GM18511 (cell line): ENCODE results near the gene CD200R1.
"Not testable (repeated sequence)": the region's sequence is repeated elsewhere in the genome, so short reads cannot be mapped to it uniquely, and the experiment has no call there.

Experiments used
- ATAC-seq: cut with Tn5 transposase; IDR thresholded peaks from one replicate; pipeline ENCODE4 v1.9.1; 2021; ENCODE audit warnings: mild to moderate bottlenecking, moderate library complexity; ENCODE audit not compliant: unreplicated experiment

Gene CD200R1

GRCh38 chr3:112976001-112976400 is 1.1 kb upstream of the CD200R1 start:
- ATAC-seq, result no peak

GRCh38 chr3:112974178-112974517 is 755 bp downstream of the CD200R1 start:
- ATAC-seq, result peak; percentile 28

DNA sequence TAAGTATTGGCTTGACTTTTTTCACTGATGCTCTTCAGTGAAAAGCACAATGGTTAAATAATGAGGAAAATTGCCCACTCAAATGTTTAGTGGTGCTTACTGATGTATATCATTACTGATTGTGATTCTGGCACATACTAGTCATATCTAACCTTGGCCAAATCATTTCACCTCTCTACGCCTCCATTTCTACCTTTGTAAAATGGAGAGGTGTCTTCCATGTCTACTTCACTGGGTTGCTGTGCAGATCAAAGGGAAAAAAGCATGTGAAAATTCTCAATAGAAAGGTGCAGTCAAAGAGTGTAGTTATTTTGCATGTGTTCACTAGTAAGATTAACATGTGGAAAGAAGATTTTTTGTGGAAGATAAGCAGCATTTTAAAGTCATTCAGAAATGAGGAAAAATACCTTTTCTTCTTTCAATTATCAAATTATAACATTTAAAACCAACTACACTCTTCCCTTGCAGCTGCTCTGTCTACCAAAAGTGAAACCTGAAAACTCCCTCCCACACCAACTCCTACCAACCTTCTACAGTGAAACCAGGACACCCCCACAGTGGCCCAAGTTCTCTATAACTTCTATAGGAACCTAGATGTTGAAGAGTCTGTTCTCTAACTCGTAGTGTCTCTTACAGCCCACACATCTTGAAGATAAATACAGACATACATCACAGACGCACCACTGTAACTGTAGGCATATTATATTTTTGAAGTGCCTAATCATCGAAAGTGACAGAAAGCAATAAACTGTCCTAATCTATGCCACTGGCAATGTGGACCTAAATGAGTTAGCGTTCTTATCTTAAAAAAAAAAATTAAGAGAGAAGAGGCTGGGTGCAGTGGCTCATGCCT is 1.4 kb downstream of the CD200R1 start:
- peak; percentile 94 for ATAC-seq

GRCh38 chr3:112972158-112972557 is 2.7 kb downstream of the CD200R1 start:
- no peak for ATAC-seq

GRCh38 chr3:112967828-112968227 is 7.1 kb downstream of the CD200R1 start:
- ATAC-seq, result no peak

GRCh38 chr3:112967425-112967824 is 7.5 kb downstream of the CD200R1 start:
- no peak for ATAC-seq

DNA sequence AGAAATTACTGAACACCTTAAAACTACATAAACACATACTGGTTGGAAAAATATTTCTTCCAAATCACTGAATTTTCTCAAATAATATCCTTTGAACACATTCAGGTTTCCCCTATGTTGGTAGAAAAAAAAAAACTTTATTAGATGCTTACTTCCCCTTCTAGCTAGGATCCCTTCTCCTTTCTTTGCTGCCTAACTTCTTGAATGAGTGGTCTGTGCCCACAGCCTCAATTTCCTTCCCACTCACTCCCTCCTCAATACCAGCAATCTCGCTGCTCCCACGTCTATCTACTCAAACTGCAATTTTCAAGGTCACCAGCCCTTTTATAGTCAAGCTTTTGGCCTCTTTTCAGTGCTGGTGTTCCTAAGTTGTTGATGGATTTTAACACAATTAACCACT is 8.3 kb downstream of the CD200R1 start:
- ATAC-seq, result no peak

GRCh38 chr3:112965656-112966055 is 9.2 kb downstream of the CD200R1 start:
- ATAC-seq, result no peak

DNA sequence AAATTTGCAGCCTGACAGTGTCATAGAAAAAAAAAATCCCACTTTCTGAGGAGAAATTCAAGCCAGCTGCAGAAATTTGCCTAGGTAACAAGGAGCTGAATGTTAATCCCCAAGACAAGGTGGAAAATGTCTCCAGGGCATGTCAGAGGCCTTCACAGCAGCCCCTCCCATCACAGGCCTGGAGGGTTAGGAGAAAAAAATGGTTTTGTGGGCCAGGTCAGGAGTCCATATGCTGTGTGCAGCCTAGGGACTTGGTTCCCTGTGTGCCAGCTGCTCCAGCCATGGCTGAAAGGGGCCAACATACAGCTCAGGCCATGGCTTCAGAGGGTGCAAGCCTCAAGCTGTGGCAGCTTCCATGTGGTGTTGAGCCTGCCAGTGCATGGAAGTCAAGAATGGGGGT is 11.2 kb downstream of the CD200R1 start:
- no peak for ATAC-seq

- peak; percentile 72 for ATAC-seq
Measured at GRCh38 chr3:112958811-112959560, 15.9 kb downstream of the CD200R1 start.

- no peak for ATAC-seq
Measured at GRCh38 chr3:112956351-112956750, 18.6 kb downstream of the CD200R1 start.

DNA sequence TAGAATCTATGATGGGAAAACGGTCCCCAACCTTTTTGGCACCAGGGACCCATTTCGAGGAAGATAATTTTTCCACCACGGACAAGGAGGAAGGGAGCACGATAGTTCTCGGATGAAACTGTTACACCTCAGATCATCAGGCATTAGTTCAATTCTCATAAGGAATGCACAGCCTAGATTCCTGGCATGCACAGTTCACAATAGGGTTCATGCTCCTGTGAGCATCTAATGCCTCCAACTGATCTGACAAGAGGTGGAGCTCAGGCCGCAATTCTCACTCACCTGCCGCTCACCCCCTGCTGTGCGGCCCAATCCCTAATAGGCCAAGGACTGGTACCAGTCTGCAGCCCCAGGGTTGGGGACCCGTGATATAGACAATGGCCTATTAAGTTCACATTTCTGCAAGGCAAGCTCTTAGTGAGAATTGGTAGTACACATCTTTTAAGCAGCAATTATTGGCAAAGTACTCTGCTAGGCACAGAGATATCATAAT is 26.5 kb downstream of the CD200R1 start:
- no peak for ATAC-seq

DNA sequence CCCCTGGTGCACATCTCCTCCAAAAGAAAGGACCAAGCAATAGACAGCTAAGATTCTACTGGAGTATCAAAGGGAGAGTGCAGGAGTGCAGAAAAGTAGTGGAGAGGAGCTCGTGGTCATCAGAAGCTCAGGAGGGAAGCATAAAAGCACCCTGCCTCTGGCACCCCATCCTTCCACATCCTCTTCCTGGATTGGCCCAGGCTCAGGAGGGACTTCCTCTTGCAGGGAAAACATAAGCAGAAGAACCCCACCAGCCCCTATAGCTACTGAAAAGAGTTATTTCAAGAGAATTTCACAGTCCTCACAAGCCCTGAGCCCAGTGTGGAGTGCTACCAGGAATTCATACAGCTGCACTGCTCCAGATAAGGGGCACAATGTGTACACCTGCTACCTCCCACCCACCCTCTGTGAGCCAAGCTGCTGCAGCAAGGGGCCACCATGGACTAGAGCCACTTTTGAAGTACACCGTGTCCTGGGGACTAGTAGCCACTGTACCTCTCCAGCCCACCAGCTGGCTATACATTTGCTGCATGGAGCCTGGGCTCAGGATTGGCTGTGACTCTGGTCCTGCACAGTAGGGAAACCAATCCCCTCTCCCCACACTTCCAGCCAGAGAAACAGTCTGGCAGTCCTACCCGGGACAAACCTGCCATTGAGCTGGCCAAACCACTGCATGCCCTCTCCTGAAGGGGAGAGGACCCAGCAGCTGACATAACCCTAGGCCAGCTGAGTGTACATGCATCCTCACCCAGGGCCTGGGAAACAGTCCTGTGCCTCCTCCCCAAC is 43.0 kb downstream of the CD200R1 start:
- ATAC-seq, result no peak

GRCh38 chr3:112930771-112931170 is 44.1 kb downstream of the CD200R1 start:
- no peak for ATAC-seq

GRCh38 chr3:112925969-112926368 is 48.9 kb downstream of the CD200R1 start:
- no peak for ATAC-seq

DNA sequence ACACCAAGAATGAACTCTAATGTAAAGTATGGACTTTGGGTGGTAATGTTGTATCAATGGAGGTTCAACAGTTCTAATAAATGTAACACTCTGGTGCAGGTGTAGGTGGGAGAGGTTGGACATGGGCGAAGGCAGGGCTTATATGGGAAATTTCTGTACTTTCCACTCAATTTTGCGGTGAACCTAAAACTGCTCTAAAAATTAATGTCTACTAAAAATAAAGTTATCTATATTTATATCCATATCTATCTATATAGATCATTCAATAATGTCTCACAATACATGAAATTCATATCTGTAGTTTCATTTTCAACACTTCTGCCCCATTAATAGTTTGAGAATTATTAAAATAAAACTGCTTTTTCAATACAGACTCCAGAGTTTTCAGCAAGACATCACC is 49.3 kb downstream of the CD200R1 start:
- no peak for ATAC-seq

- not testable (repeated sequence) for ATAC-seq
Measured at GRCh38 chr3:112919541-112919940, 55.4 kb downstream of the CD200R1 start.

- peak; percentile 100 for ATAC-seq
Measured at GRCh38 chr3:112908252-112908651, 66.7 kb downstream of the CD200R1 start.

DNA sequence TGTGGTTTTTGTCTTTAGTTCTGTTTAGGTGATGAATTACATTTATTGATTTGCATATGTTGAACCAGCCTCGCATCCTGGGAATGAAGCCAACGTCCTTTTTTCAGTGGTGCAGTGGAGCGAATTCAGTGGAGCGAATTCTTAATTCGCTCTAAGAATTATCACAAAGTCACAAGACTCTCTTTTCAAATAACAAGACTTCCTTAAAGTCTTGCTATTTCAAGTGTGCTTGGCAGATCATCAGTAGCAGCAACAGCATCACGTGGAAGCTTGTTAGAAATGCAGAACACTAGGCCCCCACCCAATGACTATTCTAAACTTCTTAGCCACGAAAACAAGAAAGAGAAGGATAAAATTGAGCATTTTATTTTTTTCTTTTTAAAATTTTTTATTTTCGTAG is 70.1 kb downstream of the CD200R1 start:
- ATAC-seq, result no peak

DNA sequence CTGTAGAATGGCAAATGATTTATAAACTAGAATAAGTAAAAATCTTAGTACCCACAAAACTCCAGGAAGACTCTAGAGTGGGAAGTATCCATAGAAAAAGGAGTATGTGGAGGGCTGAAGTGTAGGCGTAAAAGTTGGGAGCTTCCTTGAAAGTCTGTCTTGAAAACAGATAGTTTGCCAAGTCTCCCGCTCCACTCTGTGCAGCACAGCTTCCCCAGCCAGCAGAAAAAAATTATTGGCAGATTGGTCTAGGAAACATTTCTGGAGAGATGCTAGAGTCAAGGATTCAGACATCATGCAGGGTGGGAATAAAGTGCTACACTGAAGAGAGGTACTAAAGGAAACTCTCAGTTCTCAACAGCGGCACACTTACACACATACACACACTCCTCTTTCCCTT is 74.8 kb downstream of the CD200R1 start:
- no peak for ATAC-seq

- ATAC-seq, result no peak
Measured at GRCh38 chr3:112897791-112898190, 77.1 kb downstream of the CD200R1 start.
